Tibial artery (tissue), 4 donors: ENCODE measurements around the gene NFAT5.

Experiments
- DNase-seq, 2 donors: peaks; one replicate each; pipeline ENCODE4 v3.0.0-alpha.2; 2019
- H3K27ac ChIP-seq, 2 donors: fragments of 200-600 bp; sonication (generic) in 1 of 2; 1 replicate in 1 of 2; 2 replicates in 1 of 2; pipeline ENCODE4 v1.5.1; 2018 to 2019; ENCODE audit warnings: mild to moderate bottlenecking in 1 of 2
- H3K27me3 ChIP-seq, 2 donors: fragments of 200-600 bp; sonication (generic) in 1 of 2; one replicate each; pipeline versions ENCODE4 v1.5.1 to v1.6.0; 2016 to 2019
- H3K36me3 ChIP-seq, 3 donors: fragments of 200-600 bp; sonication (generic) in 2 of 3; one replicate each; pipeline ENCODE4 v1.5.1; 2016 to 2019; ENCODE audit warnings: mild to moderate bottlenecking in 2 of 3
- H3K4me1 ChIP-seq, 4 donors: fragments of 200-600 bp; sonication (generic) in 2 of 4; 1 replicate in 3 of 4; 2 replicates in 1 of 4; pipeline ENCODE4 v1.5.1; 2016 to 2019
- H3K4me3 ChIP-seq, 2 donors: fragments of 200-600 bp; sonication (generic) in 1 of 2; 1 replicate in 1 of 2; 2 replicates in 1 of 2; pipeline ENCODE4 v1.5.1; 2018 to 2019; ENCODE audit warnings: mild to moderate bottlenecking in 2 of 2
- H3K9me3 ChIP-seq, 3 donors: fragments of 200-600 bp; sonication (generic) in 1 of 3; one replicate each; pipeline ENCODE4 v1.5.1; 2016 to 2019
- intact Hi-C: fragments of 100-400 bp; cut with DNase I; formaldehyde crosslinking; loops from one replicate; pipeline ENCODE4 v1.15.0; 2023; ENCODE audit warnings: low total_unique reads
- TF ChIP-seq, protein P1 (sequence below), 2 experiments: fragments of 200-600 bp in 1 of 2; fragments of 450-650 bp in 1 of 2; IDR thresholded peaks; one replicate each; pipeline ENCODE4 v1.5.1; 2017 to 2019; ENCODE audit warnings: antibody characterized with exemption in 2 of 2, mild to moderate bottlenecking in 1 of 2, moderate library complexity in 1 of 2

Gene NFAT5

DNA sequence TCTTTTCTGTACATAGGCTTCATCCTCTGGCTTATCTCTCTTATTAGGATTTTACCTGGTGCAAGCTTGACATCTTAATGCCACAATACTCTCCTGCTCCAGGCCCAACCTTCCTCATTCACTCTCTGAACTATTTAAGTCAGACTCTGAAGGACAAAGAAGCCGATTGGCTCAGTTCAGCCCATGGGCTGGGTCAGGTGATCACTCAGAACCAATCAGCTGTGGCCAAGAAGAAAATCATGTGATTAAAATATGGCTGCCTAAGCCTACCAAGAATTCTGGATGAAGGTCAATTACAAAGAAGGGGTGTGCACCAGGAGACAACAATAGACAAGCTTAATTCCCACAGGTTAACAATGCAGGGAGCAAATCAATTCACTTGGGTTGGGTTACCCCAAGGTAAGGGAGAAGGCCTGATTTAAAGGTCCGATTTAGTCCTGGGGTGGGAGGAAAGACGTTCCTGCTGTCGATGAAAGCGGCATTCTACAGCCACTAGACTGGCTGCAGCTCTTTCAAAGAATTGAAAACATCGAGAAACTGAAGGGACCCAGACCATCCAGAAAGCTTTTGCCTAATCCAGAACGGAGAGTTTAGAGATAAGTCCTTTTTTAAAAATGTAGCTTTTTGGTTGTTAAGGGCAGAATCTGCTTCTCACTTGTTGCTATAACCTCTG, 42.9 kb upstream of the NFAT5 start:
- intact Hi-C loops, result no loop called here
- H3K9me3 ChIP-seq, result no peaks in the 10 kb centered on the region
- no peak overlapping the region for H3K27ac ChIP-seq
- no peaks in the 10 kb centered on the region for H3K36me3 ChIP-seq
- TF ChIP-seq, protein P1, sequence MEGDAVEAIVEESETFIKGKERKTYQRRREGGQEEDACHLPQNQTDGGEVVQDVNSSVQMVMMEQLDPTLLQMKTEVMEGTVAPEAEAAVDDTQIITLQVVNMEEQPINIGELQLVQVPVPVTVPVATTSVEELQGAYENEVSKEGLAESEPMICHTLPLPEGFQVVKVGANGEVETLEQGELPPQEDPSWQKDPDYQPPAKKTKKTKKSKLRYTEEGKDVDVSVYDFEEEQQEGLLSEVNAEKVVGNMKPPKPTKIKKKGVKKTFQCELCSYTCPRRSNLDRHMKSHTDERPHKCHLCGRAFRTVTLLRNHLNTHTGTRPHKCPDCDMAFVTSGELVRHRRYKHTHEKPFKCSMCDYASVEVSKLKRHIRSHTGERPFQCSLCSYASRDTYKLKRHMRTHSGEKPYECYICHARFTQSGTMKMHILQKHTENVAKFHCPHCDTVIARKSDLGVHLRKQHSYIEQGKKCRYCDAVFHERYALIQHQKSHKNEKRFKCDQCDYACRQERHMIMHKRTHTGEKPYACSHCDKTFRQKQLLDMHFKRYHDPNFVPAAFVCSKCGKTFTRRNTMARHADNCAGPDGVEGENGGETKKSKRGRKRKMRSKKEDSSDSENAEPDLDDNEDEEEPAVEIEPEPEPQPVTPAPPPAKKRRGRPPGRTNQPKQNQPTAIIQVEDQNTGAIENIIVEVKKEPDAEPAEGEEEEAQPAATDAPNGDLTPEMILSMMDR (IDR thresholded peaks at IDR 0.05), result no peak
- H3K4me3 ChIP-seq, result no peak overlapping the region
- no peaks in the 10 kb centered on the region for H3K27me3 ChIP-seq
- H3K4me1 ChIP-seq, result no peaks in the 10 kb centered on the region
- DNase-seq, result no peak

DNA sequence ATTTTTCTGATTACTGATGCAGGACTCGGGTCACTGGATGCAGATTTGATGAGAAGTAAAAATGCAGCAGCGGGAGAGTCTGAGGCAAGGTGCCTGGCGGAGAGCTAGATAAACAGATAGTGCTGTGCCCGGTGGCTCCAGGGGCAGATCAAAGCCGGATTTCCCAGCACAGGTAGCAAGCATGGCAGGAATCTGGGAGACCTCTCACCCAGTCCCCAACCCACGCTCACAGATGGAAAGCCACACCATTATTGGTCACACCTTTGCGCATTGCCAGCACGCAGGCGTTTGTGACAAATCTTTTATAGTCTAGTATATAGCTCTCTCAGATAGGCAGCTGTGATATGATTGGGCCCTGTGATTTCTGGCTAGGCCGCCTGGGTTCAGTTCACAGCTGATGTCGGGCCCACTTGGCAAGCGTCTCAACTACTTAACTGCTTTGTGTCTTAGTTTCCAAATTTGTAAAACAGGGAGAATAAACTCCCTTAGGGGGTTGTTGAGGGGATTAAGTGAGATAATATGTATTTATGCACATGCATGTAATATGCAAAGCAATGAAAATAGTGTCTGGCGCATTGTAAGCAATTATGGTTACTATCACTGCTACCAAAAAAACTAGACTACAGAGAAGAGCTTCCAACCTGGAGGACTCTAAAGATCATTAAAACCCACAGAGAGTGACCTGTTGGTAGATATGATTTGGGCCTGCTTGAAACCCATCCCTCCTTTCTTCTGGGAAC, 42.0 kb upstream of the NFAT5 start:
- no peak for DNase-seq

DNA sequence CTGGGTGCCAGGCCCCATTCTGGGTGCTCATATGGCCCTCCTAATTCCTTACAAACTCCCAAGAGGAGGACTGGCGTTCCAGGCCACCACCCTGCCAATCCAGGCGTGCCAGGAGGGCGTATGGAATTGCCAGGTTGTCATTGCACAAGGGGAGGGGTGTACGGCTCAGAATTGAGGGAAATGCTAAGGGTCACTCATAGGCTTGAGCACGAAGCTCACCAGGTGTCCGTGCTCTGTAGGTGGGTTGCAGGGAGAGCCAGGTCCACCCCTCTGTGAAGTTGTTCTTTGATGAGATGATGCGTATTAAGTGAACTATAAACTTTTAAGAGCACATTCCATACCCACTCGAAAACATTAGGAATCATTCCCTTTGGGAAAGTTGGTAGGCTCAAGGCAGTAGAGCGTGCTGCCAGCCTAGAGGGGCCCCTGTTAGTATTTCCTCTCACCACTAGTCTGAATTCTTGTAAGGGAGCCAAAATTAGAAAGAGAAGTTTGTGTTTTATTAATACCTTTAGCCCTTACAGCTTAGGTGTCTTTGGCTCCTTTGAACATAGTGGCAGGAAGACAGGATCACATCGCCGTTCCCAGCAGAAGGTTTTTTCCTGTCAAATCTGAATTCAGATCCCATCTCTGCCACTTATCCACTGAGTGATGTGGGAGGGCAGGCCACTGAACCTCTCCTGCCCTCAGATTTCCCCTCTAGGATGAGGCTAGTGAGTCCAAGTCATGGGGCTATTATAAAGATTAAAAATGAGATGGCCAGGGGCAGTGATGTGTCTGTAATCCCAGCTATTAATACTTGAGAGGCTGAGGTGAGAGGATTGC, 38.7 kb upstream of the NFAT5 start:
- peaks cover 0 to 10% (median 4%) of the 10 kb centered on the region in 4 donors for H3K4me1 ChIP-seq
- no peaks in the 10 kb centered on the region for H3K27me3 ChIP-seq
- intact Hi-C loops, result no loop called here
- no peaks in the 10 kb centered on the region for H3K9me3 ChIP-seq
- H3K4me3 ChIP-seq, result no peak overlapping the region
- H3K36me3 ChIP-seq, result no peaks in the 10 kb centered on the region
- DNase-seq, result no peak
- no peak overlapping the region for H3K27ac ChIP-seq
- TF ChIP-seq, protein P1 (IDR thresholded peaks at IDR 0.05), result no peak

More for the DNA sequence above, 42.0 kb upstream of the NFAT5 start:
- intact Hi-C loops, result no loop called here
- no peaks in the 10 kb centered on the region for H3K27me3 ChIP-seq
- H3K9me3 ChIP-seq, result no peaks in the 10 kb centered on the region
- TF ChIP-seq, protein P1 (IDR thresholded peaks at IDR 0.05), result no peak
- no peaks in the 10 kb centered on the region for H3K36me3 ChIP-seq
- H3K27ac ChIP-seq, result no peak overlapping the region
- H3K4me1 ChIP-seq, result no peaks in the 10 kb centered on the region
- no peak overlapping the region for H3K4me3 ChIP-seq

DNA sequence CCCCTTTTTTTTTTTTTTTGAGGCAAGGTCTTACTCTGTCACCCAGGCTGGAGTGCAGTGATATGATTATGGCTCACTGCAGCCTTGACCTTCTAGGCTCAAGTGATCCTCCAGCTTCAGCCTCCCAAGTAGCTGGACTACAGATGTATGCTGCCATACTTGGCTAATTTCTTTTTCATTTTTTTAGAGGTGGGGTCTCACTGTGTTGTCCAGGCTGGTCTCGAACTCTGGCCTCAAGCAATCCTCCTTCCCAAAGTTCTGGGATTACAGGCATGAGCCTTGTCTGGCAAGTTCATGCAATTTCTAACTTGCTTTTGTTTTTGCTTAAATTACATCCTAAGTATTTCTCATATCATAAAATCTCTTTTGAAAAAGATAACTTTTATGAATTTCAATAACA, 33.8 kb upstream of the NFAT5 start:
- TF ChIP-seq, protein P1 (IDR thresholded peaks at IDR 0.05), result no peak
- intact Hi-C loops, result no loop called here

DNA sequence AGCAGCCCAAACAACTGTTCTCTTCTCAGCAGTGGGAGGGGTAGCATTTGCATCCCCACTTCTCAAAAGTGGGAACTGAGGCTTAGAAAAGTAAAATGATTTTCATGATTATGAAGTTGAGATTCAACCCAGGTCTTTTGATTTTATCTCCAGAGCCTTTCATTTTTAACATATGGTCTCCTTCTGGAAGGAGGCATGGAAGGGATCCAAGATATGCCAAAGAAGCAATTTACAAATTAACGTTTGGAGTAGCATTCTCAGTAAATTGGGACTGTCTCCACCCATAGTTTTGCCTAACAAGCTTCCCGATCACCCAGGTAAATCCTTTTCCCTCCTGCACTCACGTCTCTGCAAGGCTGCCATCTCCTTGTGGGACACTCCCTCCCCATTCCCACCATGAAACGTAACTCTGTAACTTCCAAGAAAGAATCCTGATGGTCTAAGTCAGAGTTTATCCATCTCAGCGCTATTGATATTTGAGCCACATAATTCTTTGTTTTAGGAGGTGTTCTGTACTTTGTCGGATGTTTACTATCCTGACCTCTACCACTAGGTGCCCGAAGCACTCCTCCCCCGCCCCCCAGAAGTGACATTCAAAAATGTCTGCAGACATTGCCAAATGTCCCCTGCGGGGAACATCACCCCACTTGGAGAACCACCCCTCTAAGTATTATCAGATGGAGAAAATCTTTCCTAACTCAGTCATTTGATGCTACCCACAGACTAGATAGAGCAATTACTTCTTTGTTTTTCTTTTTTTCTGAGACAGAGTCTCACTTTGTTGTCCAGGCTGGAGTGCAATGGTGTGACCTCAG, 32.9 kb upstream of the NFAT5 start:
- DNase-seq, result no peak
- H3K27me3 ChIP-seq, result peaks cover 0 to 3% of the 10 kb centered on the region in 2 donors
- intact Hi-C loops, result no loop called here
- TF ChIP-seq, protein P1 (IDR thresholded peaks at IDR 0.05), result no peak
- H3K36me3 ChIP-seq, result no peaks in the 10 kb centered on the region
- H3K9me3 ChIP-seq, result no peaks in the 10 kb centered on the region
- no peak overlapping the region for H3K27ac ChIP-seq
- peaks cover 0 to 10% (median 4%) of the 10 kb centered on the region in 4 donors for H3K4me1 ChIP-seq
- H3K4me3 ChIP-seq, result no peak overlapping the region

More for the DNA sequence above, 33.8 kb upstream of the NFAT5 start:
- H3K9me3 ChIP-seq, result no peaks in the 10 kb centered on the region
- H3K27ac ChIP-seq, result no peak overlapping the region
- no peak for DNase-seq
- H3K4me1 ChIP-seq, result peaks cover 0 to 10% (median 4%) of the 10 kb centered on the region in 4 donors
- peaks cover 0 to 3% of the 10 kb centered on the region in 2 donors for H3K27me3 ChIP-seq
- H3K36me3 ChIP-seq, result no peaks in the 10 kb centered on the region
- no peak overlapping the region for H3K4me3 ChIP-seq
